ENCODE results near the gene NR3C2.
"Not testable (repeated sequence)": the region's sequence is repeated elsewhere in the genome, so short reads cannot be mapped to it uniquely, and the experiment has no call there.

NR3C2 gene

GRCh38 chr4:148224476-148224875 is 217.7 kb downstream of the NR3C2 start:
- DNase-seq (ENCODE audit: low read depth in 2 of 2, low spot score in 1 of 2), result no peak

- no peak for DNase-seq (ENCODE audit: low read depth in 2 of 2, low spot score in 1 of 2)
Observed at GRCh38 chr4:148222991-148223660, 219.1 kb downstream of the NR3C2 start.

DNA sequence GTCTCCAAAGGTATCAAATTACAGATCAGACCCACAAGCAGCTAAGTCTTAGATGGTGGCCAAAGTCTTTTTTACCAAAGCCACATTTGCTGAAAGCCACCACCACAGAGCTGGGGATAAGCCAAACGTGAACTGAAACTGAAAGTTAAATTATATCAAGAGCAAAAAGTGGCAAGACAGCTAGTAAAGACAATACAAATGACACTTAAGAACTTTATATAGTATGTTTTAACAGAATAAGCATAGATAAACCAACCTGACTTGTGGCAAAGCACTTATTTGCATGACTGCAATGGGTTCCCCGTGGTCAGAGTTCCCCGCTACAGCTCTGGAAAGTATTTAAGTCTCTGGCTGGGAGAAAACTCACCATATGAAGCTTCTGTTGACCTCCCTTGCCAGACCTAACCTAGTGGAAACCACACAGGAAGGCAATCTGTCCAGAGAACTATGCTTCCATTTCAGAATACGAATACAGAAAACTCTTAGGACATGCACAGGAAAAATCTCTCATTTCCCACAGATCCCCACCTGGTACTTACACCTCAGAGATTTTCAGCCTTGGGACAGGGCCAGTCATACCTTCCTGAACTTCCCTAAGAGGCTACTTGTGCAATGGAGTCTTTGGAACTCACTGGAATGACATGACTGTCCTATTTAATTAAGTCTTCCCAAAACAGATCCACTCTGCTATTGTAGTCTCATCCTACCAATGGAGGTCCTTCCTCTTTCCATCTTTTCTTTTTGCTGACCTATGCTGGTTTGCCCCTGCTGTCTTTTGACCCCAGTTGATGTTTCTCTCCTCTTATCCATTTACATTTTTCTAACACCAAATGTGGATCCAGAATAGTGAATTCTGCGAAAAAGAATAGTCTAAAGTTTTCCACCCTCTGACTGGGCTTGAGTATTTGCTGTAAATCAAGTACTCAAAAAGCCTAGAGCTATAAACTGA is 225.1 kb downstream of the NR3C2 start:
- no peak for DNase-seq (ENCODE audit: low read depth in 2 of 2, low spot score in 1 of 2)

GRCh38 chr4:148216321-148216720 is 225.9 kb downstream of the NR3C2 start:
- DNase-seq (ENCODE audit: low read depth in 2 of 2, low spot score in 1 of 2), result no peak

DNA sequence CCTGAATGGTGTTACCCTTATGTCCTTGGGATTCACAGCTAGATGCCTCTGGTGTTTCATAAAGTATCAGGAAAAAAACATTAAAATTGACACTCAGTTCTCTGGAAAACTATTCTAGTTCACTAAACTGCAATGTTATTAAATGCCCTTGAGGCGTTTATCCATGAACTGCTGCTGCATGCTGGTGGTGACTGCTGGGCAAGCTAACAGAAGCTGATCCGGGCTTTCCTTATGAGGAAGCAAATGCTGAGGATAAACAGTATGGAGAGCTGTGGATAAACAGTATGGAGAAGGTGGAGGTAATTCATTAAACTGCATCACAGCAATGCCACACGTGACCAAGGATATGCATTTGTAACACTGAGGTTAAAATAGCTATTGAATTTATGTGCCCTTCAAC is 227.0 kb downstream of the NR3C2 start:
- DNase-seq (ENCODE audit: low read depth in 2 of 2, low spot score in 1 of 2), result no peak

DNA sequence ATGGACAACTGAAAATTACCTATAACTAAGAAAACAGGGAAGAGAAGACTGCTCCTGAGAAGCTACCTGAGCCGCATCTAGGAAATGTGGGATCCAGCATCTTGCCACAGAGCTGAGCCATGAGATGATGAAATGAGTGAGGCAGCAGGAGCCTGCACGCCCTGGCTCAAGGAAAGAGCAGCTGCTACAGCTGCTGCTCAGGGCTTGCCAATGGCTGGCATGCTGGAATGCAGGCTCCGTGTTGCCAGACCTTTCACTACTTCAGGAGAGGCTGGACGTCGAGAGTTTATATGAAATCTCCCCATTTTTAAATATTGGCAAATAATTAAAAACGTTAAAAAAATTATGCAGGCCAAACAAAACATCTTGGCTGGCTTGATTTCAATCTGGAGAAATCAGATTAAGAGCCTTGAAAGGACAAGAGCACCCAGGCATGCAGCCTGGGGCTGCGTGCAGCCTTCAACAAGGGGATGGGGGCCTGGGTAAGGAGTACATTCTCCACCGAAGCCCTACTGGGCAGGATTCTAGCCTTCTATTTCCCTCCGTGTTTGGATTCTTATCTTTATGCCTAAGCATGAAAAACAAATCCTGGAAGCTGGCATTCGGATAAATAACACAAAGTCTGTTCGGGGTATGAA is 227.6 kb downstream of the NR3C2 start:
- DNase-seq (ENCODE audit: low read depth in 2 of 2, low spot score in 1 of 2), result no peak

GRCh38 chr4:148211533-148211932 is 230.7 kb downstream of the NR3C2 start:
- DNase-seq (ENCODE audit: low read depth in 2 of 2, low spot score in 1 of 2), result no peak

GRCh38 chr4:148210661-148211060 is 231.6 kb downstream of the NR3C2 start:
- no peak for DNase-seq (ENCODE audit: low read depth in 2 of 2, low spot score in 1 of 2)

- no peak for DNase-seq (ENCODE audit: low read depth in 2 of 2, low spot score in 1 of 2)
Observed at GRCh38 chr4:148207068-148207467, 235.1 kb downstream of the NR3C2 start.

GRCh38 chr4:148205476-148205875 is 236.7 kb downstream of the NR3C2 start:
- no peak for DNase-seq (ENCODE audit: low read depth in 2 of 2, low spot score in 1 of 2)

DNA sequence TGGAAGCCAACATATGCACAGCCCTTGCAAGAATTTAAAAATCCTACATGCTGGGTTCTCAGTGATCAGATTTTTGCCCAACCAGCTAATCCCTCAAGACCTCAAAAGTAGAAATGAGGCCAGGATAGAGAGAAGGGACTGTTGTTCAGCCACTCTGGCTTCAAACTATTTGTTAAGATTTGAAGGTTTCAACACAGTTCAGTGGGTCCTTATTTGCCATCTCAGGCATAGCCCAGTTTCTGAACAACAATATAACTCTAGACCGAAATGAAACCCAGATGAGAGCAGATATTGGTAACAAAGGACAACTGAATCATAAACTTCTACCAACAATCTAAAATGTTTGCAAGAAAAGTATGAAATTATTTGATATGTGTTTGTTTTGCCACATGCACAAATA is 237.3 kb downstream of the NR3C2 start:
- no peak for DNase-seq (ENCODE audit: low read depth in 2 of 2, low spot score in 1 of 2)

DNA sequence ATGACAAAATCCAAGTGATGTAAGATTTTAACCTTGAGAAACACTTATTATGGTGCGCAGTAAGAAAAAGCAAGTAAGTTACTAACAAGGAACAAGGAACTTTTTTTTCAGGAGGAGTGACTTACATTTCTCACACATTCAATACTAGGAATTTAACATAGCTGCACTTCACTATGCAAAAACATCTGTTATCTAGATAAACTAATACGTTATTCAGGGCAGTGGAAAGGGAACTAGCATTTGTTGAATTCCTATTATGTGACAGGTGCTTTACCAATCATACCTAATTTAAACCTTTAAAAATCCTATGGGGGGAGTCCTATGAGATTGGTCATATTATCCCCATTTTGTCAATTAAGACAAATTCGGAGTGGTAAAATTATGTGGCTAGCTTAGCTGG is 238.0 kb downstream of the NR3C2 start:
- DNase-seq (ENCODE audit: low read depth in 2 of 2, low spot score in 1 of 2), result no peak

DNA sequence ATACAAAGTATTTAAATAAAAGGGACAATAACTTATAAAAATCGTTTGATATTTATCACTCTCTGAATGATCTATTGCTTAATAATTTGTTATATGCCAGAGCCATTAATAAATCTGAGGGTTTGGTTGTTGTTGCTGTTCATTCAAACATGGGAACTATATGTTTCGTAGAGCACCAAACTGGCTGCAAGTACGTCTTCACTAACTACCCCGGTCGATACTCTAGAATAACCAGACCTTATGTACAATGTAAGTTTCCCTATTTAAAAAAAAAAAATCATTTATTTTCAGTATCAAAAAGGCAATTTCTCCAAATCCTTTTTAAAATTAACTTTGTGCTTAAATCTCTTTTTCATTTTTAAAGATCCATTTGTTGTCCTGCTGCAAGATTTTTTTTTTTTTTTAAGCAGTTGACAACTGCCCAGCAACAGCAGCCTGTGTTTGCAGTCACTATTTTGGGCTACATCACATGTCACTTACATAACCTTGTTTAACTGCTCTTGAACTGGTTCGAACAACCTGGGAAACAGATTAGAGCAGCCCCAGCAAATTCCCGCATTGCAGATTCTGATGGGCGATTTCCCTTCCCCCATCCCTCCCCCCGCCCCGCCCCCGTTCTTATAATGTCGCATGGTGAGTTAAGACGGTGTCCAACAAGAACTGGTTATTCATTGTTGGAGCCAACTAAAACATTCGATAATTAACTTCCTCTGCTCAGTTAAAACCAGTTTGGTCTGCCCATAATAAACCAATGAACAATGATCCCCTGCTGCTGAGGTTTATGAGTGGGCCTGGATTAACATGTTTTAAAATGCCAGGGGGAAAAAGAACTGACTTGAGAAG is 238.9 kb downstream of the NR3C2 start:
- DNase-seq (ENCODE audit: low read depth in 2 of 2, low spot score in 1 of 2), result no peak

GRCh38 chr4:148200960-148201359 is 241.3 kb downstream of the NR3C2 start:
- no peak for DNase-seq (ENCODE audit: low read depth in 2 of 2, low spot score in 1 of 2)

DNA sequence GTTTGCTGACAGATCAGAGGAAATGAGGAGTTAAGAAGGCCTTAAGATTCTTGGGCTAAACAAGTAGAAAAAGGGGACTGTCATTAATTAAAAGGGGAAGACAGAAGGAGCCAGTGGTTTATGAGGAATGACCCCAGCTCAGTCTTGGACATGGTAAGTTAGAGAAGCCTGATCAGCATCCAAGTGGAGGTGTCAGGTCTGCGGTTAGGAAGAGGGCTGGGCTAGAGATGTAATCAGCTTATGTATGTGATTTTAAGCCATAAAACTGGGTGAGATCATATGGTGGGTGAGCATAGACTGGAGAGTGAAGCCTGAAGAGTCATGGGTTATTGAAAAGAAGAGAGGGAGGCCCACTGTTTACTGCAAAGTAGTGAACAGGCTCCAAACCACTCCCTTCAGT is 246.1 kb downstream of the NR3C2 start:
- no peak for DNase-seq (ENCODE audit: low read depth in 2 of 2, low spot score in 1 of 2)

DNA sequence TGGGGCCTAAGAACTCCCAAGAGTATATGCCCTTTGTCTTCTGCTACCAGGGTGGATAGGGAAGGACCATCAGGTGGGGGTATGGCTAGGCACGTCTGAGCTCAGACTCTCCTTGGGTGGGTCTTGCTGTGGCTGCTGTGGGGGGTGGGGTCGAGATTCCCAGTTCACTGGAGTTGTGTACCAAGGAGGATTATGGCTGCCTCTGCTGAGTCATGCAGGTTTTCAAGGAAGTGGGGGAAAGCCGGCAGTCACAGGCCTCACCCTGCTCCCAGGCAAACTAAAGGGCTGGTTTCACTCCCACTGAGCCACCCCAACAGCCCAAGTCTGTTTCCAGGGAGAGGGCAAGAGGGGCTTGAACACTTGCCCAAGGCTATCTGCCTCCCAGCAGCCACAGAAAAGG is 249.7 kb downstream of the NR3C2 start:
- DNase-seq (ENCODE audit: low read depth in 2 of 2, low spot score in 1 of 2), result no peak

DNA sequence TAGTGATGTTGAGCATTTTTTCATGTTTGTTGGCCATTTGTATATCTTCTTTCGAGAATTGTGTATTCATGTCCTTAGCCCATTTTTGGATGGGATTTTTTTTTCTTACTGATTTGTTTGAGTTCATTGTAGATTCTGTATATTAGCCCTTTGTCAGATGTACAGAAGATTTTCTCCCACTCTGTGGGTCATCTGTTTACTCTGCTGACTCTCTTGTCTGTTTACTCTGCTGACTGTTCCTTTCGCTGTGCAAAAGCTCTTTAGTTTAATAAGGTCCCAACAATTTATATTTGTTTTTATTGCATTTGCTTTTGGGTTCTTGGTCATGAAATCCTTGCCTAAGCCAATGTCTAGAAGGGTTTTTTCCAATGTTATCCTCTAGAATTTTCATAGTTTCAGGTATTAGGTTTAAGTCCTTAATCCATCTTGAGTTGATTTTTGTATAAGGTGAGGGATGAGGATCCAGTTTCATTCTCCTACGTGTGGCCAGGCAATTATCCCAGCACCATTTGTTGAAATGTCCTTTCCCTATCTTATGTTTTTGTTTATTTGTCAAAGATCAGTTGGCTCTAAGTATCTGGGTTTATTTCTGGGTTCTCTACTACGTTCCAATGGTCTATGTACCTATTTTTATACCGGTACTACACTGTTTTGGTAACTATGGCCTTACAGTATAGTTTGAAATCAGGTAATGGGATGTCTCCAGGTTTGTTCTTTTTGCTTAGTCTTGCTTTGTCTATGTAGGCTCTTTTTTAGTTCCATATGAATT is 254.6 kb downstream of the NR3C2 start:
- DNase-seq (ENCODE audit: low read depth in 2 of 2, low spot score in 1 of 2), result not testable (repeated sequence)

GRCh38 chr4:148184922-148185321 is 257.3 kb downstream of the NR3C2 start:
- no peak for DNase-seq (ENCODE audit: low read depth in 2 of 2, low spot score in 1 of 2)

DNA sequence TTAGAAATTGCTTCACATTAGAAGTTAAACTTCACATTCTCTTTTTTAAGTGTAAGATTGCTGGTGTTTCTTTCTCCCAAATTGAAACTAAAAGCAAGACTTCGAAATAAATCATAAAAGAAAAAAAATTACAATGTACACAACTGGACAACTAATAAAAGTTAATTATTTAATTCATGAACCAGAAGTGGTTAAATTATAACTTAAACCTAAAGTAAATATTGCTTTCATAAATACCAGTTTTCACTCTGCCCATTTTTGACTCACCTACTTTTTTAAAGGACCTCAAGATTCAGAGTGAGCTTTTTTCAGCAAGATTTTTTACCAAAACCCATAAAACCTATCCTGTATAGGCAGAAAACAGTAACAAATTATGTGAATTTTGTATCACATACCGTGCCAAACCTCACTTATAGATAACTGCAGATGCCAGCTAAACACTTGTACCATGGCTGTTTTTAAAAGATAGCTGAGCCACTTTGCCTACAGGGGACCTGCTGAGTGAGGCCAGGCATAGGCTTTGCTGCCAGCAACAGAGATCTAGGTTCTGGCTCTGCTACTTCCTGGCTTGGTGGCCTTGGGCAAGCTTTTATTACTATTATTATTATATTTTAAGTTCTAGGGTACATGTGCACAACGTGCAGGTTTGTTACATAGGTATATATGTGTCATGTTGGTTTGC is 259.8 kb downstream of the NR3C2 start:
- no peak for DNase-seq (ENCODE audit: low read depth in 2 of 2, low spot score in 1 of 2)
